ENCODE results near the gene CDKL2. TPM values are rescaled to one million over a fixed set of nuclear protein-coding genes. Genes with fewer than 3 reads are reported as not detected.
"Not testable (repeated sequence)": the region's sequence is repeated elsewhere in the genome, so short reads cannot be mapped to it uniquely, and the experiment has no call there.

CDKL2 gene
- total and polyA plus RNA-seq, 2 of the 4 experiments (the other 2 are of a cell fraction): 0.09 to 0.18 TPM

DNA sequence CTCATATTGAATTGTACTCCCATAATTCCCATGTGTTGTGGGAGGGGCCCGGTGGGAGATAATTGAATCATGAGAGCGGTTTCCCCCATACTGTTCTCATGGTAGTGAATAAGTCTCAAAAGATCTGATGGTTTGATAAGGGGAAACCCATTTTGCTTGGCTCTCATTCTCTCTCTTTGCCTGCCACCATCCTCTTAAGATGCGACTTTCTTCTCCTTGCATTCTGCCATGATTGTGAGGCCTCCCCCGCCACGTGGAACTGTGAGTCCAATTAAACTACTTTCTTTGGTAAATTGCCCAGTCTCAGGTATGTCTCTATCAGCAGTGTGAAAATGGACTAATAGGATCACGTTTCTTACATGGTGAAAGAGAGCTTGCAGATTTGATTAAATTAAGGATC lies 93.0 kb downstream of the CDKL2 start:
- H4K91ac ChIP-seq (ENCODE audit: insufficient read depth, low read depth, low read length); DNase-seq; H2BK20ac ChIP-seq (ENCODE audit: low read depth, low read length); in situ Hi-C loops (cut with MboI; ENCODE audit: low sequenced_read_pairs); BruUV-seq (replicated peaks); H2BK120ac ChIP-seq (ENCODE audit: low read depth, low read length); H3K79me1 ChIP-seq (ENCODE audit: low read depth in 1 of 2, low read length in 2 of 2); H3K9ac ChIP-seq (ENCODE audit: low read depth, low read length); H4K20me1 ChIP-seq (ENCODE audit: insufficient read depth, low read length); H3K4me1 ChIP-seq (ENCODE audit: control insufficient read depth, insufficient read depth, low read length); ATAC-seq (ENCODE audit: low read depth); H3K27me3 ChIP-seq (ENCODE audit: control insufficient read depth, insufficient read depth, low read length); H4K8ac ChIP-seq (ENCODE audit: low read depth in 2 of 2, low read length in 2 of 2); H3K9me1 ChIP-seq (ENCODE audit: insufficient read depth, low read length); H3K36me3 ChIP-seq (ENCODE audit: control insufficient read depth, insufficient read depth, low read length); H3K4ac ChIP-seq (ENCODE audit: low read depth, low read length); H3K56ac ChIP-seq (ENCODE audit: extremely low read depth, insufficient read depth, low read length); H2AFZ ChIP-seq (replicated peaks; ENCODE audit: low read length, poor library complexity); H3K14ac ChIP-seq (replicated peaks; ENCODE audit: low read depth, low read length); H3K4me2 ChIP-seq (ENCODE audit: low read depth, low read length); intact Hi-C loops (cut with micrococcal nuclease); H3K18ac ChIP-seq (ENCODE audit: low read depth, low read length); H2AK5ac ChIP-seq (ENCODE audit: low read depth, low read length); H3K4me3 ChIP-seq (ENCODE audit: insufficient read depth, low read depth, low read length); H2BK5ac ChIP-seq (ENCODE audit: low read depth, low read length, poor library complexity, severe bottlenecking); H2AK9ac ChIP-seq (replicated peaks; ENCODE audit: low read depth, low read length, poor library complexity); H4K5ac ChIP-seq (ENCODE audit: low read depth, low read length); dilution Hi-C loops (cut with HindIII; ENCODE audit: low sequenced_read_pairs, unreplicated experiment); CTCF ChIA-PET; POLR2A ChIA-PET (ENCODE audit: unreplicated experiment); H3K9me3 ChIP-seq (ENCODE audit: control insufficient read depth, insufficient read depth, low read length); H2BK15ac ChIP-seq (ENCODE audit: low read depth, low read length); H3K27ac ChIP-seq (ENCODE audit: insufficient read depth, low read length); H3K23ac ChIP-seq (ENCODE audit: low read depth, low read length): not testable (repeated sequence)
- WGBS, 2 experiments (ENCODE audit: extremely low coverage in 2 of 2, insufficient read length in 1 of 2): 89% methylated on average over 1 of the region's 6 CpGs; no CpG with 5 or more reads in 1 of the 2 experiments

DNA sequence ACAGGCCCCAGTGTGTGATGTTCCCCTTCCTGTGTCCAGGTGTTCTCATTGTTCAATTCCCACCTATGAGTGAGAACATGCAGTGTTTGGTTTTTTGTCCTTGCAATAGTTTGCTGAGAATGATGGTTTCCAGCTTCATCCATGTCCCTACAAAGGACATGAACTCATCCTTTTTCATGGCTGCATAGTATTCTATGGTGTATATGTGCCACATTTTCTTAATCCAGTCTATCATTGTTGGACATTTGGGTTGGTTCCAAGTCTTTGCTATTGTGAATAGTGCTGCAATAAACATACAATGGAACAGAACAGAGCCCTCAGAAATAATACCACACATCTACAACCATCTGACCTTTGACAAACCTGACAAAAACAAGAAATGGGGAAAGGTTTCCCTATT lies 96.4 kb downstream of the CDKL2 start:
- H3K27ac ChIP-seq (ENCODE audit: insufficient read depth, low read length); H3K56ac ChIP-seq (ENCODE audit: extremely low read depth, insufficient read depth, low read length); DNase-seq; in situ Hi-C loops (cut with MboI; ENCODE audit: low sequenced_read_pairs); H3K9me1 ChIP-seq (ENCODE audit: insufficient read depth, low read length); ATAC-seq (ENCODE audit: low read depth); H4K8ac ChIP-seq (ENCODE audit: low read depth in 2 of 2, low read length in 2 of 2); H3K4me3 ChIP-seq (ENCODE audit: insufficient read depth, low read depth, low read length); intact Hi-C loops (cut with micrococcal nuclease); dilution Hi-C loops (cut with HindIII; ENCODE audit: low sequenced_read_pairs, unreplicated experiment); H2BK120ac ChIP-seq (ENCODE audit: low read depth, low read length); H3K27me3 ChIP-seq (ENCODE audit: control insufficient read depth, insufficient read depth, low read length); POLR2A ChIA-PET (ENCODE audit: unreplicated experiment); H3K79me1 ChIP-seq (ENCODE audit: low read depth in 1 of 2, low read length in 2 of 2); H4K5ac ChIP-seq (ENCODE audit: low read depth, low read length); H2BK15ac ChIP-seq (ENCODE audit: low read depth, low read length); H4K91ac ChIP-seq (ENCODE audit: insufficient read depth, low read depth, low read length); H3K4ac ChIP-seq (ENCODE audit: low read depth, low read length); H3K9ac ChIP-seq (ENCODE audit: low read depth, low read length); H3K18ac ChIP-seq (ENCODE audit: low read depth, low read length); H3K14ac ChIP-seq (replicated peaks; ENCODE audit: low read depth, low read length); BruUV-seq (replicated peaks); H4K20me1 ChIP-seq (ENCODE audit: insufficient read depth, low read length); H2BK20ac ChIP-seq (ENCODE audit: low read depth, low read length); H3K4me1 ChIP-seq (ENCODE audit: control insufficient read depth, insufficient read depth, low read length); H3K23ac ChIP-seq (ENCODE audit: low read depth, low read length); H2AFZ ChIP-seq (replicated peaks; ENCODE audit: low read length, poor library complexity); H3K4me2 ChIP-seq (ENCODE audit: low read depth, low read length); H2BK5ac ChIP-seq (ENCODE audit: low read depth, low read length, poor library complexity, severe bottlenecking); H3K9me3 ChIP-seq (ENCODE audit: control insufficient read depth, insufficient read depth, low read length); H3K36me3 ChIP-seq (ENCODE audit: control insufficient read depth, insufficient read depth, low read length); CTCF ChIA-PET; H2AK5ac ChIP-seq (ENCODE audit: low read depth, low read length); H2AK9ac ChIP-seq (replicated peaks; ENCODE audit: low read depth, low read length, poor library complexity): not testable (repeated sequence)

All from IMR-90 (cell line).